ENCODE measurements around the gene NEURL3. TPM values are rescaled to one million over a fixed set of nuclear protein-coding genes. Genes with fewer than 3 reads are reported as not detected.
A peak's percentile ranks its signal among the peaks of the same experiment; 100 is the strongest.

NEURL3 gene
- total RNA-seq, 4 donors from 2014 or later, result 0.40 TPM; not detected in 3

DNA sequence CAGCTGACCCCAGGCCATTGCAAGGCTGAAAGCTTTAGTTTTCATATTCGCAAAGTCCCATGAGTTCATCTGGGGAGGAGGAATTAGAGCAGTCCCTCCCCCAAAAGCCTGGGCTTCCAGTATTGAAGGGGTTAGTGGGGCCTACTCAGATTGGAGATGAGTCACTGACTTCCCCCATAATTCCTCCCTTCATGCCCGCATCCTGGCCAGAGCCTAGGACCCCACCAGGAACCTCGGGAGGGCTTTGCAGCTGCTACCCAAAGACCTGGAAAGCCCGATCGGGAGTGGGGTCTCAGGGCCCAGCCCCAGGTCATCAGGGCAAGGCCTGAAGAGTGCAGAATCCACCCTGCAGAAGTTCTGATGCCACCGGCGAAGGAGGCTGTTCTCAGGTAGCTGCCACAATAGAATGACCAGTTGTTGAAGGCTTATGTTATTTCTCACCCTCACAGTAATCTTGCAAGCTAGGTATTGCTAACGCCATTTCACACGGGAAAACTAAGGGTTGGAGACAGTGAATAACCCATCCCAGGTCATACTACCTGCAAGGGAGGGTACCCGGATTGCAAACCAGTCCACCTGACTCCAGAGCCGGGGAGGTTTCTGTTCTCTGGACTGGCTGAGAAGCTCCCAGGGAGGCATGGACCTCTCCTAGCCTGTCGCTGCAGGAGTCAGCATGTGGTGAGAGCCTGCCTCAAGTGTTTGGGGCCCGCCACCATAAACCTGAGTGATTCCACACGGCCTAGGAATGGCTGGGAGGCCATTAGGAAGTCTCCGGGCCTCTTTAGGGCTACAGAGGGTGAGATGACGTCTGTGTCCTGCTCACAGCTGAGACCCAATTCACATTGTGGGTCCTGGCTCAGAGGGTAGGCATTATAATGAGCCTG is 25.6 kb upstream of the NEURL3 start:
- H3K4me1 ChIP-seq, result peaks cover 30 to 70% of the 10 kb centered on the region in 2 donors
- no peaks in the 10 kb centered on the region for H3K9me3 ChIP-seq
- intact Hi-C loops (cut with DNase I), result loop anchor here (10.0 kb wide), 1 partner anchor 104 kb away; the partner anchor contains the start of gene KANSL3
- DNase-seq, result no peak
- H3K36me3 ChIP-seq, result no peaks in the 10 kb centered on the region
- H3K4me3 ChIP-seq (replicated peaks in 1 of 3), result no peak overlapping the region
- no peak overlapping the region for H3K27ac ChIP-seq
- 84 to 85% methylated on average over 16 of the region's 16 CpGs for WGBS, 2 donors
- H3K27me3 ChIP-seq, result no peaks in the 10 kb centered on the region
- TF ChIP-seq, protein P1, sequence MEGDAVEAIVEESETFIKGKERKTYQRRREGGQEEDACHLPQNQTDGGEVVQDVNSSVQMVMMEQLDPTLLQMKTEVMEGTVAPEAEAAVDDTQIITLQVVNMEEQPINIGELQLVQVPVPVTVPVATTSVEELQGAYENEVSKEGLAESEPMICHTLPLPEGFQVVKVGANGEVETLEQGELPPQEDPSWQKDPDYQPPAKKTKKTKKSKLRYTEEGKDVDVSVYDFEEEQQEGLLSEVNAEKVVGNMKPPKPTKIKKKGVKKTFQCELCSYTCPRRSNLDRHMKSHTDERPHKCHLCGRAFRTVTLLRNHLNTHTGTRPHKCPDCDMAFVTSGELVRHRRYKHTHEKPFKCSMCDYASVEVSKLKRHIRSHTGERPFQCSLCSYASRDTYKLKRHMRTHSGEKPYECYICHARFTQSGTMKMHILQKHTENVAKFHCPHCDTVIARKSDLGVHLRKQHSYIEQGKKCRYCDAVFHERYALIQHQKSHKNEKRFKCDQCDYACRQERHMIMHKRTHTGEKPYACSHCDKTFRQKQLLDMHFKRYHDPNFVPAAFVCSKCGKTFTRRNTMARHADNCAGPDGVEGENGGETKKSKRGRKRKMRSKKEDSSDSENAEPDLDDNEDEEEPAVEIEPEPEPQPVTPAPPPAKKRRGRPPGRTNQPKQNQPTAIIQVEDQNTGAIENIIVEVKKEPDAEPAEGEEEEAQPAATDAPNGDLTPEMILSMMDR (IDR thresholded peaks at IDR 0.05), result no peak
- no peak for TF ChIP-seq POLR2A (IDR thresholded peaks at IDR 0.05)

DNA sequence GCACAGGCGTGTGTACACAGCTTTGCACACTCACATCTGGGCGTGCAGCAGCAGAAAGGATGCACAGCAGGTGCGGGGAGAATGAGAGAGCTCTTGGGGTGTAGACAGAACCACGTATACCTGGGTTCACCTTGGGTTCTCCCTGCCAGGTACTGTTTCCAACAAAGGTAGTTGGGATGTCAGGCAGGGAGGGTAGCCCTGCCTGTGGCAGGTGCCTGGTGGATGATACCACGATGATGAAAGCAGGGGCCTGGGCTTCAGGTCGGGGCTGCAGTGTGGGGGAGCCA is 24.9 kb upstream of the NEURL3 start:
- Histone ChIP-seq H3K27ac (no peak overlapping the region), H3K27me3 (no peaks in the 10 kb centered on the region), H3K4me1 (peaks cover 30 to 70% of the 10 kb centered on the region in 2 donors), H3K36me3 (no peaks in the 10 kb centered on the region), H3K4me3 (replicated peaks in 1 of 3) (no peak overlapping the region), H3K9me3 (no peaks in the 10 kb centered on the region)
- no peak for DNase-seq
- TF ChIP-seq POLR2A (IDR thresholded peaks at IDR 0.05), result no peak
- TF ChIP-seq, protein P1 (IDR thresholded peaks at IDR 0.05), result no peak
- intact Hi-C loops (cut with DNase I), result loop anchor here (10.0 kb wide), 1 partner anchor 105 kb away; the partner anchor contains the start of gene KANSL3
- WGBS, 2 donors, result 86 to 90% methylated on average over 6 of the region's 6 CpGs

GRCh38 chr2:96529376-96530143 is 24.4 kb upstream of the NEURL3 start:
- H3K27ac ChIP-seq, result peak overlapping the region in 1 of 3 donors; percentile 66
- H3K4me3 ChIP-seq (replicated peaks in 1 of 3), result no peak overlapping the region
- TF ChIP-seq POLR2A (IDR thresholded peaks at IDR 0.05), result no peak
- TF ChIP-seq, protein P1 (IDR thresholded peaks at IDR 0.05), result no peak
- no peak for DNase-seq
- no peaks in the 10 kb centered on the region for H3K9me3 ChIP-seq
- H3K36me3 ChIP-seq, result no peaks in the 10 kb centered on the region
- H3K4me1 ChIP-seq, result peaks cover 29 to 65% of the 10 kb centered on the region in 2 donors
- no peaks in the 10 kb centered on the region for H3K27me3 ChIP-seq
- 92 to 98% methylated on average over 9 of the region's 9 CpGs for WGBS, 2 donors
- intact Hi-C loops (cut with DNase I), result loop anchor here (10.0 kb wide), 2 partner anchors 105 to 275 kb away; partner anchors contain the start of gene KANSL3

DNA sequence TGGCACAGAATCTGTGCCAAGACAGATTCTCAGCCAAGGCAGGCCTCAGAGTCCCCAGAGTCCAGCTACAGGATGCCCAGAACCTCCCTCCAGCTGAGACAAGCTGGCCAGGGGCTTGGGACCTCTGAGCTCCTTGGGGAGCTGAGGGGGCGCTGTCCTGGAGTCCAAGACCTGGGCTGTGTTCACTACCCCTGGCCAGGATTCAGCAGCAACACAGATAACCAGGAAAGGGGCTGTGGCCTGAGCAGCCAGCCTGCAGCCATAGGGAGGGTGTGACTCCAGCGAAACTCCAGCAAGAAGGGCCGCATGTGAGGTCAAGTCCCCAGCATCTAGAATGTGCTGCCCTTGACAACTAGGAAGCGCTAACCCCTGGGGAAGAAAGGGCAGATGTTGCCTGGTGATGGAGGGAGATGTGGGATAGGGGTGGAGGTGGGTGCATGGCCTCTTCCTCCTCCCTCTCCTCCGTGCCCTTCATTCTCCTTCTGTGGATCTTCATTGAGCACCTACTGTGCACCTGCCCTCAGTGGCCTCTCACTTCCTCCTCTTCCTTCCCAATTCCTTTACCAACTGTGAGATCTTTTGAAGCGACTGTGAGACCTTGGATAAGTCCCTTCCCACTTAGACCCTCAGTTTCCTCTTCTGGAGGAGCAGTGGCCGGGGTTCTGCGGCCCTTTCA is 23.7 kb upstream of the NEURL3 start:
- Histone ChIP-seq H3K36me3 (no peaks in the 10 kb centered on the region), H3K4me1 (peaks cover 22 to 57% of the 10 kb centered on the region in 2 donors), H3K27ac (peak overlapping the region in 2 of 3 donors; percentile 66 to 80), H3K27me3 (no peaks in the 10 kb centered on the region), H3K9me3 (no peaks in the 10 kb centered on the region), H3K4me3 (replicated peaks in 1 of 3) (no peak overlapping the region)
- no peak for DNase-seq
- WGBS, 2 donors, result 82 to 90% methylated on average over 8 of the region's 8 CpGs
- TF ChIP-seq POLR2A (IDR thresholded peaks at IDR 0.05), result no peak
- TF ChIP-seq, protein P1 (IDR thresholded peaks at IDR 0.05), result no peak
- intact Hi-C loops (cut with DNase I), result loop anchor here (10.0 kb wide), 1 partner anchor 276 kb away; no protein-coding TSS in a partner anchor
